ENCODE results near the gene INPP5A. TPM values are rescaled to one million over a fixed set of nuclear protein-coding genes. Genes with fewer than 3 reads are reported as not detected.

INPP5A gene
- total and polyA plus RNA-seq, 9 of the 15 experiments (the other 6 are each of a cell fraction or from before 2014, with no cell fraction given): 0.66 to 11.6 (median 7.7) TPM

DNA sequence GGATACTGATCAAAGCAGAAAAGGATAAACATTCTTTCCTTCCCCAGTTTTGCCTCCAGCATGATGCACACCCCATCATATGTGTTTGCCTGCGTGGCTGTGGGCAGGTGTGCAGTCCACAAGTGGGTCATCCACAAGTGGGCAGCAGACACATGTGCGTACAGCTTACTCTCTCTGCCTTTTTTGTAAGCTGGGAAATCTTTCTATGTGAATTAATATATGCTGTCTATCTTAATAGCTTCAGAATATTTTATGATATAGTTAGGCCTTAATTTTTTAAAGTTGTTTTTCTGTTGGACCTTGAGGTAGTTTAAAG, 80.1 kb downstream of the INPP5A start (continued):
- TF ChIP-seq TBP (optimal IDR thresholded peaks at IDR 0.05; ENCODE audit: low read depth, low read length) (no peak), MEF2A (IDR thresholded peaks at IDR 0.05; ENCODE audit: control insufficient read depth, low read depth, low read length) (no peak)

- TF ChIP-seq RBBP5 (IDR thresholded peaks at IDR 0.05; ENCODE audit: borderline replicate concordance, insufficient read depth, low read length, poor library complexity, severe bottlenecking) (no peak), TRIM25 (IDR thresholded peaks at IDR 0.05; ENCODE audit: borderline replicate concordance) (no peak), ZFP36 (IDR thresholded peaks at IDR 0.05; ENCODE audit: low read depth, low read length, partially characterized antibody) (no peak), ZNF384 (IDR thresholded peaks at IDR 0.05; ENCODE audit: low read depth, low read length) (no peak), ZNF347 (CRISPR knock-in tag; IDR thresholded peaks at IDR 0.05; ENCODE audit: low read depth) (no peak), ZC3H4 (CRISPR knock-in tag; IDR thresholded peaks at IDR 0.05; ENCODE audit: borderline replicate concordance) (no peak)
- no peak for DNase-seq (ENCODE audit: extremely low read depth in 1 of 4, low spot score in 3 of 4)
- Histone ChIP-seq H3K4me3 (no peak overlapping the region), H4K20me1 (replicated peaks; ENCODE audit: control insufficient read depth, insufficient read depth, low read length) (no peaks in the 10 kb centered on the region), H3K9me1 (ENCODE audit: control insufficient read depth, insufficient read depth, low read length) (peaks cover 2% of the 10 kb centered on the region), H3K4me2 (ENCODE audit: insufficient read depth, low read length) (no peak overlapping the region), H3K9ac (ENCODE audit: insufficient read depth in 1 of 2, low read depth in 2 of 2, low read length in 2 of 2) (no peak overlapping the region), H3K27me3 (ENCODE audit: control insufficient read depth in 2 of 2, insufficient read depth in 2 of 2, low read length in 2 of 2) (no peaks in the 10 kb centered on the region), H3K9me3 (replicated peaks; ENCODE audit: control insufficient read depth, insufficient read depth, low read depth, low read length) (no peaks in the 10 kb centered on the region), H3K36me3 (ENCODE audit: control insufficient read depth, insufficient read depth, low read length) (no peaks in the 10 kb centered on the region), H3K79me2 (ENCODE audit: control insufficient read depth, insufficient read depth, low read length) (no peaks in the 10 kb centered on the region), H2AFZ (ENCODE audit: low read depth, low read length) (no peak overlapping the region), H3K27ac (ENCODE audit: extremely low read depth, low read depth, low read length) (no peak overlapping the region), H3K4me1 (replicated peaks in 1 of 2; ENCODE audit: control insufficient read depth in 2 of 2, insufficient read depth in 2 of 2, low read length in 2 of 2) (peaks cover 0 to 4% of the 10 kb centered on the region in 2 experiments; a peak in 1 of 5 replicates)
- BruUV-seq (replicated peaks): no TSS peak
- 66% methylated on average over 4 of the region's 6 CpGs for WGBS (ENCODE audit: insufficient coverage, low coverage, missing lambda C conversion rate)
- in situ Hi-C loops (cut with MboI): no loop called here
- intact Hi-C loops (cut with micrococcal nuclease): no loop called here
- ATAC-seq: no peak
- ChIA-PET CTCF (ENCODE audit: low intra/inter-chr PET ratio) (no interaction called here), POLR2A (interaction anchor here (0.6 to 1.6 kb wide), 2 partner anchors 16 to 515 kb away, joined by 3 read pairs; no protein-coding TSS in a partner anchor)
- no peak for FAIRE-seq
Observed at GRCh38 chr10:132618158-132618919, 80.8 kb downstream of the INPP5A start.

All from K562 (cell line).